Raji (cell line): ENCODE results near the gene POU6F1.

Source experiments
- POLR2A ChIP-seq: IDR thresholded peaks from 2 replicates; pipeline ENCODE4 v1.6.1; 2011; ENCODE audit warnings: low read depth, low read length, control low read depth; ENCODE audit not compliant: insufficient read depth

Gene POU6F1

GRCh38 chr12:51202718-51203117 lies 15.1 kb downstream of the POU6F1 start:
- no peak for TF ChIP-seq POLR2A

- TF ChIP-seq POLR2A, result no peak
Observed at GRCh38 chr12:51200806-51201205, 17.1 kb downstream of the POU6F1 start.

GRCh38 chr12:51200156-51200555 lies 17.7 kb downstream of the POU6F1 start:
- TF ChIP-seq POLR2A, result no peak

- TF ChIP-seq POLR2A, result no peak
Observed at GRCh38 chr12:51199366-51199945, 18.4 kb downstream of the POU6F1 start.

- no peak for TF ChIP-seq POLR2A
Observed at GRCh38 chr12:51198568-51199365, 19.1 kb downstream of the POU6F1 start.

- TF ChIP-seq POLR2A, result no peak
Observed at GRCh38 chr12:51197736-51198567, 19.9 kb downstream of the POU6F1 start.

- no peak for TF ChIP-seq POLR2A
Observed at GRCh38 chr12:51196547-51196946, 21.3 kb downstream of the POU6F1 start.

GRCh38 chr12:51195841-51196240 lies 22.0 kb downstream of the POU6F1 start:
- no peak for TF ChIP-seq POLR2A

GRCh38 chr12:51192284-51192671 lies 25.6 kb downstream of the POU6F1 start:
- TF ChIP-seq POLR2A, result no peak

GRCh38 chr12:51191516-51192283 lies 26.2 kb downstream of the POU6F1 start:
- TF ChIP-seq POLR2A, result no peak

GRCh38 chr12:51190820-51191219 lies 27.0 kb downstream of the POU6F1 start:
- no peak for TF ChIP-seq POLR2A

- TF ChIP-seq POLR2A, result no peak
Observed at GRCh38 chr12:51189790-51190355, 28.0 kb downstream of the POU6F1 start.

GRCh38 chr12:51188359-51189051 lies 29.4 kb downstream of the POU6F1 start:
- TF ChIP-seq POLR2A, result no peak

- no peak for TF ChIP-seq POLR2A
Observed at GRCh38 chr12:51187370-51187987, 30.4 kb downstream of the POU6F1 start.
